ENCODE results near the gene NOXO1. TPM values are rescaled to one million over a fixed set of nuclear protein-coding genes. Genes with fewer than 3 reads are reported as not detected.

The NOXO1 gene
- total RNA-seq, 2 donors from 2014 or later = not detected

DNA sequence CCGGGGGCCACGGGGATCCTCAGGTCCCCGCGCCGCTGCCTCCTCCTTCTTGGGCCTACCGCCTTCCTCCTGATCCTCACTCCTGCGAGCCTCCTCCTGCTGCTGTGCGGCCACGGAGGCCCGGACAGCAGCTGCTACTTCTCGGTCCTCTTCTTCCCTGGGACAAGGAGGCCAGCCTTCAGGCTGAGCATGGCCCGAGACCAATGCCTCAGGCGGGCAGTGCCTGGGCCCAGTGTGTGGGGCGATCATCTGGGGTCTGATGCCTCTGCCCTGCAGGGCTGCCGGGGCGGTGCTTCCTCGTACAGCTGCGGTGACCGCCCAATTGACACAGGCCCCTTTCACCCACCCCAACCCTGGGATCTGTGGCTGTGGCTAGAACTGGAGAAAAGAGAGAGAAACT lies 19.8 kb upstream of the NOXO1 start:
- no peak overlapping the region for H3K4me3 ChIP-seq
- peaks cover 51% of the 10 kb centered on the region for H3K36me3 ChIP-seq
- no peak for TF ChIP-seq CTCF (IDR thresholded peaks at IDR 0.05)
- no peak overlapping the region for H3K27ac ChIP-seq
- H3K9me3 ChIP-seq = no peaks in the 10 kb centered on the region
- H3K4me1 ChIP-seq (ENCODE audit: control insufficient read depth in 1 of 2, low read depth in 2 of 2) = peaks cover 6 to 20% of the 10 kb centered on the region in 2 donors
- ATAC-seq (ENCODE audit: insufficient number of reproducible peaks, low FRiP score, low read depth) = no peak
- DNase-seq (ENCODE audit: low spot score) = no peak
- H3K27me3 ChIP-seq (replicated peaks; ENCODE audit: insufficient read depth) = no peaks in the 10 kb centered on the region

DNA sequence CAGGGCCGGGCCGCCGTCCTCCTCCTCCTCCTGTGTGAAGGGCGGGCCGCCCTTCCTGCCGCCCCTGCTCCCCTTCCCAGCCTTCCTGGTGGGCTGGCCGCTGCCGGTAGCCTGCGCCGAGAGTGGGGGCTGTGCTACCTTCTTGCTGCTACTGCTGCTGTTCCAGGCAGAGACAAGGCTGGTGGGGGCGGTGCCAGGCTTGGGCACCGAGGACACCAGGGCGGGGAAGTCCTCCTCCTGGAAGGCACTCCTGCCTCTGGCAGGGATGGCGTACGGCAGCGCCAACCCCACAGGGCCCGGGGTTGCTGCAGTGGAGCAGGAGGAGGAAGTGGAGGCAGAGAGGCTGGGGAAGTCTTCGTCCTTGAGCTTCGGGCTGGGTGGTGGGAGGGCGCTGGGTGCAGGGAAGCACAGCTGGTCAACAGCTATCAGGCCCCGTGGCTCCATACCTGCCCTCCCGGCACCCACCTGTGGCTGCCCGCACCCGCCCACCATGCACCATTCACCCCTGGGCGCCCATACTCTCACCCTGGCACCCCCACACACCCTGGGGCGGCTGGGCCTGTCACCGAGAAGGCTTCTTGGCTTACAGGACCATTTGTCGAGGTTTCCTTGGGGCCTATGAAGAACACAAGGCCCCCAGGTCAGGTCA lies 18.7 kb upstream of the NOXO1 start:
- no peak for TF ChIP-seq CTCF (IDR thresholded peaks at IDR 0.05)
- no peak for DNase-seq (ENCODE audit: low spot score)
- ATAC-seq (ENCODE audit: insufficient number of reproducible peaks, low FRiP score, low read depth) = no peak

GRCh38 chr16:1998852-1999801 lies 17.9 kb upstream of the NOXO1 start:
- TF ChIP-seq CTCF (IDR thresholded peaks at IDR 0.05) = no peak

More for the DNA sequence above, 18.7 kb upstream of the NOXO1 start:
- H3K4me3 ChIP-seq = no peak overlapping the region
- no peaks in the 10 kb centered on the region for H3K27me3 ChIP-seq (replicated peaks; ENCODE audit: insufficient read depth)
- no peak overlapping the region for H3K27ac ChIP-seq
- H3K36me3 ChIP-seq = peaks cover 54% of the 10 kb centered on the region
- no peaks in the 10 kb centered on the region for H3K9me3 ChIP-seq
- H3K4me1 ChIP-seq (ENCODE audit: control insufficient read depth in 1 of 2, low read depth in 2 of 2) = peaks cover 6 to 14% of the 10 kb centered on the region in 2 donors

DNA sequence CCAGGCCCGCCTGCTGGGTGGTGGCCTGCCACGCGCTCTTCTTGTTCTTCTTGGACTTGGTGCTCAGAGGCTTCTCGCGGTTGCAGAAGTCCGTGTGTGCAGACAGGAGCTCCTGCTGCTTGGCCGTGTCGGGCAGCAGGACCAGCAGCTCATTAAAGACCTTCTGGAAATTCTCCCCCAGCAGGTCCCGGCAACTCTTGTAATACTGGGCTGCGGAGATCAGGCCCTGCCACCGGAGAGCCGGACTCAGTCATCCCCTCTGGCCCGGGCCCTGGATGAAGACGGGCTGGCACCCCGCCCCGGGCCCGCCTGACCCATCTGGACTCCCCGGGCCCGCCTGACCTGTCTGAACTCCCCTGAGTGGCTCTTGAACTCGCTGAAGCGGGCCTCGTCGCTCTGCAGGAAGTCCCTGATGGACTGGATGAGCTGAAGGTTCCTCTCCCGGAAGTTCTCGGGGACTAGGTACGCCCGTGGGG lies 17.1 kb upstream of the NOXO1 start:
- DNase-seq (ENCODE audit: low spot score) (no peak), ATAC-seq (ENCODE audit: insufficient number of reproducible peaks, low FRiP score, low read depth) (no peak)
- H3K4me1 ChIP-seq (ENCODE audit: control insufficient read depth in 1 of 2, low read depth in 2 of 2) = no peaks in the 10 kb centered on the region
- H3K9me3 ChIP-seq = no peaks in the 10 kb centered on the region
- peaks cover 54% of the 10 kb centered on the region for H3K36me3 ChIP-seq
- no peak overlapping the region for H3K27ac ChIP-seq
- no peak overlapping the region for H3K4me3 ChIP-seq
- no peak for TF ChIP-seq CTCF (IDR thresholded peaks at IDR 0.05)
- H3K27me3 ChIP-seq (replicated peaks; ENCODE audit: insufficient read depth) = no peaks in the 10 kb centered on the region

More at GRCh38 chr16:1998852-1999801, 17.9 kb upstream of the NOXO1 start:
- no peak overlapping the region for H3K4me3 ChIP-seq
- peaks cover 54% of the 10 kb centered on the region for H3K36me3 ChIP-seq
- no peak for ATAC-seq (ENCODE audit: insufficient number of reproducible peaks, low FRiP score, low read depth)
- H3K4me1 ChIP-seq (ENCODE audit: control insufficient read depth in 1 of 2, low read depth in 2 of 2) = peaks cover 2 to 5% of the 10 kb centered on the region in 2 donors
- H3K27me3 ChIP-seq (replicated peaks; ENCODE audit: insufficient read depth) = no peaks in the 10 kb centered on the region
- H3K27ac ChIP-seq = no peak overlapping the region
- no peak for DNase-seq (ENCODE audit: low spot score)
- H3K9me3 ChIP-seq = no peaks in the 10 kb centered on the region

Data from thoracic aorta (tissue), 2 donors.